Activated T-helper 1 cell treated with Interleukin-2 at 50 U/mL for 16 hours (primary cell): ENCODE results near the gene INTS6L.

Experiments
- DNase-seq: peaks from one replicate; pipeline ENCODE4 v3.0.0-alpha.2; 2020; ENCODE audit warnings: low read depth

The INTS6L gene, protein sequence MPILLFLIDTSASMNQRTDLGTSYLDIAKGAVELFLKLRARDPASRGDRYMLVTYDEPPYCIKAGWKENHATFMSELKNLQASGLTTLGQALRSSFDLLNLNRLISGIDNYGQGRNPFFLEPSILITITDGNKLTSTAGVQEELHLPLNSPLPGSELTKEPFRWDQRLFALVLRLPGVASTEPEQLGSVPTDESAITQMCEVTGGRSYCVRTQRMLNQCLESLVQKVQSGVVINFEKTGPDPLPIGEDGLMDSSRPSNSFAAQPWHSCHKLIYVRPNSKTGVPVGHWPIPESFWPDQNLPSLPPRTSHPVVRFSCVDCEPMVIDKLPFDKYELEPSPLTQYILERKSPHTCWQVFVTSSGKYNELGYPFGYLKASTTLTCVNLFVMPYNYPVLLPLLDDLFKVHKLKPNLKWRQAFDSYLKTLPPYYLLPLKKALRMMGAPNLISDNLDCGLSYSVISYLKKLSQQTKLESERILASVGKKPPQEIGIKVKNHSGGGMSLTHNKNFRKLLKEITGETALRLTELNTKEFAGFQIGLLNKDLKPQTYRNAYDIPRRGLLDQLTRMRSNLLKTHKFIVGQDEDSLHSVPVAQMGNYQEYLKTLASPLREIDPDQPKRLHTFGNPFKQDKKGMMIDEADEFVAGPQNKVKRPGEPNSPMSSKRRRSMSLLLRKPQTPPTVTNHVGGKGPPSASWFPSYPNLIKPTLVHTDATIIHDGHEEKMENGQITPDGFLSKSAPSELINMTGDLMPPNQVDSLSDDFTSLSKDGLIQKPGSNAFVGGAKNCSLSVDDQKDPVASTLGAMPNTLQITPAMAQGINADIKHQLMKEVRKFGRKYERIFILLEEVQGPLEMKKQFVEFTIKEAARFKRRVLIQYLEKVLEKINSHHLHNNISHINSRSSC

GRCh38 chrX:135520553-135521404 is at the start of gene INTS6L:
INTS6L (plus strand) TSS chrX:135520660; CDS start chrX:135520993, 333 bp downstream.
- peak; percentile 76 for DNase-seq

GRCh38 chrX:135476378-135476777 is 44.1 kb upstream of the INTS6L start:
- no peak for DNase-seq

DNA sequence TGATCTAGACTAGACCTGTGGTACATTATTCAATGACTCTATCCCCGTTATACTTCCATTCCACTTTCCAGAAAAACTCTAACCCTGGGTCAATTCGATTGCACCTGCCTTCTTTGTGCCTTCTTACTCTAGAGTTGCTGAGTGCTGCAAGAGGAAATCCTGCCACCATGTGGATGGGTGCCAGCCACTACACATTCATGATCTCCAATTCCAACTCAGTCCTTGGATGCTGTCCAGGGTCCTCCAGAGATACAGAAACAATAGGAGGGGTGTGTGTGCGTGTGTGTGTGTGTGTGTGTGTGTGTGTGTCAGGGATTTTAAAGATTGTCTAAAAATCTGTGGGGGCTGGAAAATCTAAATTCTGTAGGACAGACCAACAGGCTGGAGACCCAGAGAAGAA is 42.9 kb upstream of the INTS6L start:
- DNase-seq = peak; percentile 20

- DNase-seq = no peak
Measured at GRCh38 chrX:135480076-135480475, 40.4 kb upstream of the INTS6L start.

- no peak for DNase-seq
Measured at GRCh38 chrX:135481696-135482179, 38.7 kb upstream of the INTS6L start.

- DNase-seq = no peak
Measured at GRCh38 chrX:135484641-135485289, 35.7 kb upstream of the INTS6L start.

DNA sequence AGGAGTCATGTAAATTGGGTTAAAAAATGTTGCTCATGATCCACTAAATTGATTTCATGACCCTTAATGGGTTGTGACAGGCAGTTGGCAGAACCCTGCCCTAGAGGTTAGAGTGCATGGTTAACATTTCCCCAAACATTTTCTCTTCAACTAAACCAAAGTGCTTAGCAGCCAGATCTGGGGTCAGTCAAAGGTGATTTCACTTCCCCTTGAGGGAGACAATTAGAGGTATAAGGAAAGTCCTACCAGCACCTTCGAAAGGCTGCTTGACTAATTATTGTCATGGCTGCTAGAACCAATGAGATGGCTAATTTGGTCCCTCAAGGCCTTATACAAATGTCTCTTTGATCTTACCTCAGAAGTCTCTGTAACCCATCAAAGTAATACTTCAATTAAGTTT is 30.9 kb upstream of the INTS6L start:
- no peak for DNase-seq

DNA sequence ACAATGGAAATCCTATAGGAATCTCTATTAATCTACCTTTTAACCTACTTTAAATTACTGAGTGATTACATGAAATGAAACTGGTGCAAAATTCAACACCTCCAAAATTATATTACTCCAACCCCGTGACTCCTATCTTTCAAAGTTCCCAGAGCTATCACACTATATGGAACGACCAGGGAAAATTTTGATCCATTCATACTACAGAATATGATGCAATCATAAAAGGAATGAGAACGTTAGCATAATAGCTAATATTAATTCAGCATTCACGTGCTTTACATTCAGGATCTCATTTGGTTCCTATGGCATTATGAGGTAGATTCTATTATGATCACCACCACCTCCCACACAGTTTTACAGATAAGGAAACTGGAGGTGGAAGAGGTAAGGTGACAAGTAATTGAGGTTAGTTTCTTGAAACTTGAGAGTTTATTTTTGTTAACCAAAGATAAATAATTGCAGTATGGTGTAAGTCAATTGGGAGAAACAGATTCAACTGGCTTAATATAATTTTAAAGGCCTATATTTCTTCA is 29.4 kb upstream of the INTS6L start:
- no peak for DNase-seq

GRCh38 chrX:135494453-135494852 is 26.0 kb upstream of the INTS6L start:
- no peak for DNase-seq

- no peak for DNase-seq
Measured at GRCh38 chrX:135497736-135498135, 22.7 kb upstream of the INTS6L start.

DNA sequence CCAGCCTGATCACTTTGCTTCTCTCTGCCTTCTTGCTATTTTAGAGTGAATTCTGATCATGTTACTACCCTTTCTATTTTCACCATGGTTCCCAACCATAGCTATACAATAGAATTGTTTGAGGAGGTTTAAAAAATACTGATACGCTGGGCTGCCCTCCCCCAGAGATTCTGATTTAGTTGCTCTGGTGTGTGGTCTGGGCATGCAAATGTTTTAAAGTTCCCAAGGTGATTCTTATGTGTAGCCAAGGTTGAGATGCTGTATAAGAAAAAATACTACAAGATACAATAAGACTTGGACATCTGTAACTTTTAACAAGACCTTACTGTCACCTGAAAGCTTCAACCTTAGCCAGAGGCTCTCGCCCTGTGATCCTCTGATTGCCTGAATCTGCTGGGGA is 22.2 kb upstream of the INTS6L start:
- DNase-seq = no peak

GRCh38 chrX:135505351-135505750 is 15.1 kb upstream of the INTS6L start:
- no peak for DNase-seq

DNA sequence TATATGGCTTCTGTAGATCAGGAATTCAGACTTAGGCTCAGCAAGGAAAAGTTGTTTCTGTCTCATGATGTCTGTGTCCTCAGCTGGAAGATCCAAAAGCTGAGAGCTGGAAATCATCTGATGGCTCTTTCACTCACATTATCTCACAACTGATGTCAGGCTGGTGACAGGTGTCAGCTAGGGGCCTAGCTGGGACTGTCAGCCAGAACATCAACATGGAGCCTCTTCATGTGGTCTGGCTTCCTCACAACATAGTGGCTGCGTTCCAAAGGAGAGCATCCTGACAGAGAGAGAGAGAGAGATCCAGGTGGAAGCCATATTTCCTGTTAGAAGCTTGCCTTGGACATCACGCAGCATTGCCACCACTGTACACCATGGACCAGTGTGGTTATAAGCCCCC is 10.6 kb upstream of the INTS6L start:
- DNase-seq = no peak

- no peak for DNase-seq
Measured at GRCh38 chrX:135512508-135513129, 7.8 kb upstream of the INTS6L start.

DNA sequence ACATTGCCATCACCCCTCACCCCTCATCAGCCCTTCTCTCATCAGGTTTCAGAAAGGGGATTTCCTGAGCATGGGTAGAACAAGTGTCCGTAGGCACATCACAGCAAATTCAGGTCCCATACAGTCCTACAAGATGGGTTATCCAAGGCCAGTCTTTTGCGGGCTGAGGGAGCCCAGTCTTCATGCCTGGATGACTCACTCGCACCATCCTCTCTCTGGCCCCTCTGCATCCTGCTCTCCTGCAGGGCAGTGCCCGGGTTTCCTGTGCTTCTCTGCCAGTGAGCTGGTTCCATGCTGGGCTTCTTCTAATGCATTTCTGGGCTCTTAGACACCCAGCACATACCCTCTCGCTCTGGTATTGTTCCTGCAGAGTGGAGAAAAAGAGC is 7.3 kb upstream of the INTS6L start:
- no peak for DNase-seq

GRCh38 chrX:135516376-135516775 is 4.1 kb upstream of the INTS6L start:
- DNase-seq = no peak

GRCh38 chrX:135518161-135518560 is 2.3 kb upstream of the INTS6L start:
- DNase-seq = no peak

DNA sequence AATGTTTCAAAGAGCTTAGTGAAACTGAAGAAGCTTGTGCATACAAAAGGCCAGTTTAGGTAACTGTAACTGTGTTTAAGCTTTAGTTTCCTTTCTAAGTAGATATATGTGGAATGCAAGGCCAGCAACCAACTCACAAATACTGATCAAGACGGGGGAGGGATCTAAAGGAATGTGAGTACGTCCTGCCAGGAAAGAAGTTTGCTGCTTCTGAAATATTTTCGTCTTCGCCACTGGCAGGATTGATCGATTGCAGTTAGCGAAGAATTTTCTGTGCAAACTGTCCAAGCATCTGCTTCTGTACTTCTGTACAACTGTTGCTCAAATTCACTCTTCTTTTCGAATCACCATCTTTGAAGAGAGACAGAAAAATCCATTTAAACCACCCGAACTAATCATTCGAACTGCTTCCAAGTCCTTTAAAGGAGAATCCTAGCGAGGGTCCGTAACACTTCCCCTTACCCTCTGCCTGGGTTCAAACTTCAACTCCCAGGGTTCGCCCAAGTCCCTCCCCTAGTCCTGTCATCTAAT is 373 bp upstream of the INTS6L start:
- no peak for DNase-seq

- peak; percentile 72 for DNase-seq
Measured at GRCh38 chrX:135521405-135522131, 1.1 kb downstream of the INTS6L start.

DNA sequence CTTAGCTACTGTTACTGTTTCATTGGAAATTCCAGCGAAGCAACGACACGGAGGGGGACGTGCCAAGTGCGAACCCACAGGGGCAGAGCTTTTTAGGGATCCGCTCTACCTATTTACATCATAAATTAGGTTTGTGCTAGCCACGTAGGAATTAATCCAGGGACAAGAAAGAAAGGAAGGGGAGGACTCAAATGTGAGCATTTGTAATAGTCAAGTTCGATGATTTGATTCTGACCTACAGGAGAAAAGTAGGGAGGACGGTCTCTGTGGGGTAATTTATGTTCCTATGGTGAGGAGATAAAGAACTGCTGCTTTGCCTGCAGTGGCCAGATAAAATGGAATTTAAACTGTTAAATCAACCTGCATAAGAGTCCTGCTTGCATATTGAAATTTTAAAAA is 1.7 kb downstream of the INTS6L start:
- DNase-seq = no peak
